WTC11 (cell line): ENCODE data around the gene OCA2. TPM values are rescaled to one million over a fixed set of nuclear protein-coding genes. Genes with fewer than 3 reads are reported as not detected.

Source experiments
- ATAC-seq: fragments of 200-7000 bp; cut with Tn5 transposase; 2 replicates; pipeline ENCODE4 v1.10.0; 2021; ENCODE audit warnings: mild to moderate bottlenecking, moderate library complexity
- CTCF ChIA-PET: fragments of 300-600 bp; sonication (Branson Sonifier 250); formaldehyde crosslinking; loops from one replicate; lab custom pipeline; 2021; ENCODE audit warnings: antibody characterized with exemption; lab: Charles Lee
- POLR2A ChIA-PET: fragments of 350-600 bp; sonication (Branson Sonifier 250); formaldehyde crosslinking; loops from one replicate; lab custom pipeline; 2021; ENCODE audit warnings: antibody characterized with exemption; lab: Charles Lee
- DNase-seq: peaks from one replicate; pipeline ENCODE4 v3.0.0; 2021; ENCODE audit warnings: low spot score
- H3K27ac Mint-ChIP-seq: 2 replicates; pipeline ENCODE4 v1.8.0; 2021; ENCODE audit warnings: mixed read lengths
- H3K27me3 Mint-ChIP-seq: 2 replicates; pipeline ENCODE4 v1.8.0; 2021; ENCODE audit warnings: low read depth, mild to moderate bottlenecking, moderate library complexity, mixed read lengths
- H3K36me3 Mint-ChIP-seq: 2 replicates; pipeline ENCODE4 v1.8.0; 2021; ENCODE audit warnings: mixed read lengths
- H3K4me1 Mint-ChIP-seq: 2 replicates; pipeline ENCODE4 v1.8.0; 2022; ENCODE audit warnings: mixed read lengths
- H3K4me3 Mint-ChIP-seq: 2 replicates; pipeline ENCODE4 v1.8.0; 2021; ENCODE audit warnings: mild to moderate bottlenecking, moderate library complexity, mixed read lengths
- H3K9me3 Mint-ChIP-seq: 2 replicates; pipeline ENCODE4 v1.8.0; 2021; ENCODE audit warnings: mixed read lengths
- ATF1 ChIP-seq: sonication (generic); formaldehyde crosslinking; IDR thresholded peaks from 2 replicates; pipeline ENCODE4 v1.8.1; 2023; ENCODE audit warnings: mild to moderate bottlenecking, moderate library complexity, missing genetic modification reagents
- EMX1 ChIP-seq: fragments of 250-450 bp; sonication (Bioruptor Pico); IDR thresholded peaks from 2 replicates; pipeline ENCODE4 v1.8.0; 2021; ENCODE audit warnings: mild to moderate bottlenecking
- GRHL2 ChIP-seq: fragments of 250-450 bp; sonication (Bioruptor Pico); IDR thresholded peaks from 2 replicates; pipeline ENCODE4 v1.8.0; 2022; ENCODE audit warnings: mild to moderate bottlenecking, moderate library complexity; ENCODE audit not compliant: insufficient replicate concordance, severe bottlenecking
- HMGA2 ChIP-seq: fragments of 250-450 bp; sonication (Bioruptor Pico); IDR thresholded peaks from 2 replicates; pipeline ENCODE4 v1.4.0; 2021; ENCODE audit warnings: mild to moderate bottlenecking, moderate library complexity
- NFE2L1 ChIP-seq: sonication (generic); formaldehyde crosslinking; IDR thresholded peaks from 2 replicates; pipeline ENCODE4 v1.8.1; 2023; ENCODE audit warnings: missing genetic modification reagents
- NFYB ChIP-seq: sonication (generic); formaldehyde crosslinking; conservative IDR thresholded peaks from 2 replicates; pipeline ENCODE4 v1.8.0; 2022; ENCODE audit warnings: low read depth, missing genetic modification reagents
- RELA ChIP-seq: sonication (generic); formaldehyde crosslinking; IDR thresholded peaks from 2 replicates; pipeline ENCODE4 v1.8.1; 2022; ENCODE audit warnings: missing genetic modification reagents, mild to moderate bottlenecking, borderline replicate concordance
- SMAD3 ChIP-seq: sonication (generic); formaldehyde crosslinking; IDR thresholded peaks from 2 replicates; pipeline ENCODE4 v1.8.0; 2022; ENCODE audit warnings: missing genetic modification reagents, mild to moderate bottlenecking, borderline replicate concordance
- SMAD4 ChIP-seq: sonication (generic); formaldehyde crosslinking; IDR thresholded peaks from 2 replicates; pipeline ENCODE4 v1.8.0; 2022; ENCODE audit warnings: mild to moderate bottlenecking, missing genetic modification reagents
- TEAD1 ChIP-seq: sonication (generic); formaldehyde crosslinking; IDR thresholded peaks from 2 replicates; pipeline ENCODE4 v1.8.0; 2022; ENCODE audit warnings: mild to moderate bottlenecking, missing genetic modification reagents
- ZNF138 ChIP-seq: sonication (generic); formaldehyde crosslinking; conservative IDR thresholded peaks from 2 replicates; pipeline ENCODE4 v1.8.1; 2022; ENCODE audit warnings: mild to moderate bottlenecking, moderate library complexity, missing genetic modification reagents
- ZNF416 ChIP-seq: fragments of 250-450 bp; sonication (Bioruptor Pico); IDR thresholded peaks from 2 replicates; pipeline ENCODE4 v1.9.0; 2021; ENCODE audit warnings: mild to moderate bottlenecking, inconsistent platforms
- total RNA-seq: library from RNA; stranded (reverse); gene quantifications from 3 replicates; pipeline ENCODE4 v1.2.3, GENCODE V29; 2021
- TF ChIP-seq, protein P1 (sequence below): sonication (generic); formaldehyde crosslinking; IDR thresholded peaks from 2 replicates; pipeline ENCODE4 v1.8.1; 2023; ENCODE audit warnings: mild to moderate bottlenecking, missing genetic modification reagents, moderate library complexity
- TF ChIP-seq, protein P2 (sequence below): sonication (generic); formaldehyde crosslinking; IDR thresholded peaks from 2 replicates; pipeline ENCODE4 v1.8.0; 2022; ENCODE audit warnings: mild to moderate bottlenecking, missing genetic modification reagents
- TF ChIP-seq, protein P3 (sequence below): fragments of 250-450 bp; sonication (Bioruptor Pico); IDR thresholded peaks from 2 replicates; pipeline ENCODE4 v1.9.0; 2021; ENCODE audit warnings: mild to moderate bottlenecking
- TF ChIP-seq, protein P4 (sequence below): sonication (generic); formaldehyde crosslinking; conservative IDR thresholded peaks from 2 replicates; pipeline ENCODE4 v1.8.1; 2023; ENCODE audit warnings: mild to moderate bottlenecking, low read depth, missing genetic modification reagents, moderate library complexity
- TF ChIP-seq, protein P5 (sequence below): fragments of 250-450 bp; sonication (Bioruptor Pico); IDR thresholded peaks from 2 replicates; pipeline ENCODE4 v2.1.2; 2022; ENCODE audit warnings: mild to moderate bottlenecking, moderate library complexity
- TF ChIP-seq, protein P6 (sequence below): sonication (generic); formaldehyde crosslinking; IDR thresholded peaks from 2 replicates; pipeline ENCODE4 v1.8.1; 2023; ENCODE audit warnings: mild to moderate bottlenecking, missing genetic modification reagents
- TF ChIP-seq, protein P7 (sequence below): sonication (generic); formaldehyde crosslinking; IDR thresholded peaks from 2 replicates; pipeline ENCODE4 v1.8.0; 2022; ENCODE audit warnings: mild to moderate bottlenecking, missing genetic modification reagents
- TF ChIP-seq, protein P8 (sequence below): sonication (generic); formaldehyde crosslinking; IDR thresholded peaks from 2 replicates; pipeline ENCODE4 v1.8.1; 2022; ENCODE audit warnings: missing genetic modification reagents, borderline replicate concordance
- TF ChIP-seq, protein P9 (sequence below): sonication (generic); formaldehyde crosslinking; IDR thresholded peaks from 2 replicates; pipeline ENCODE4 v1.8.1; 2022; ENCODE audit warnings: mild to moderate bottlenecking, missing genetic modification reagents, moderate library complexity, borderline replicate concordance

Gene OCA2
- total RNA-seq, 1 experiment from 2014 or later = 0.39 TPM

DNA sequence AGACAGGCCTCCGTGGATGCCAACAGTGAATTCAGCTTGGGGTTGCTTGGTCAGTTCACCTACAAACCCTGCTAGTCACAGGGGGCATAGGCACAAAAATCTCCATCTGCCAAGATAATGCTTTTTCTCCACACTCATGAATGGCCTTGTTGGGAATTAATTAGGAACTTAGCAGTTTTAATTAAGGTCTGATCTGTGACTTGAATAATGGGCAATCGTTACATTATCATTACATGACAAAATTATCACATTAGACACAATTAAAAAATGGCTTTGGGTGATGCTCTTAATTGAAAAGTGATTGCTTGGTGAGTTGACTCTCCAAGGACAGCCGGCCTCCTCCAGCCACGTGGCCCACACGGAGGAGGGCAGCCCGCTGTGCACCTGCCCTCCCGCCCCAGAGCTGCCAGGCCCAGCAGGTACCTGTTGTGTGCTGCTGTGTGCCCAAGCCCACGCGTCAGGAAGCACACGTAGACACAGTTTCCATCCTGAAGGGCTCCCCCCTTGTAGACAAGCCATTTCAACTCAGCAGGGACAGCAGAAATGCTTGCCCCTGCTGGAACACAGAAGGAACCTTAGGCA lies 274.2 kb downstream of the OCA2 start (continued):
- TF ChIP-seq, protein P1, sequence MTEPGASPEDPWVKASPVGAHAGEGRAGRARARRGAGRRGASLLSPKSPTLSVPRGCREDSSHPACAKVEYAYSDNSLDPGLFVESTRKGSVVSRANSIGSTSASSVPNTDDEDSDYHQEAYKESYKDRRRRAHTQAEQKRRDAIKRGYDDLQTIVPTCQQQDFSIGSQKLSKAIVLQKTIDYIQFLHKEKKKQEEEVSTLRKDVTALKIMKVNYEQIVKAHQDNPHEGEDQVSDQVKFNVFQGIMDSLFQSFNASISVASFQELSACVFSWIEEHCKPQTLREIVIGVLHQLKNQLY = no peak
- TF ChIP-seq SMAD4 (CRISPR knock-in tag) = no peak
- TF ChIP-seq NFE2L1 = no peak
- TF ChIP-seq, protein P2, sequence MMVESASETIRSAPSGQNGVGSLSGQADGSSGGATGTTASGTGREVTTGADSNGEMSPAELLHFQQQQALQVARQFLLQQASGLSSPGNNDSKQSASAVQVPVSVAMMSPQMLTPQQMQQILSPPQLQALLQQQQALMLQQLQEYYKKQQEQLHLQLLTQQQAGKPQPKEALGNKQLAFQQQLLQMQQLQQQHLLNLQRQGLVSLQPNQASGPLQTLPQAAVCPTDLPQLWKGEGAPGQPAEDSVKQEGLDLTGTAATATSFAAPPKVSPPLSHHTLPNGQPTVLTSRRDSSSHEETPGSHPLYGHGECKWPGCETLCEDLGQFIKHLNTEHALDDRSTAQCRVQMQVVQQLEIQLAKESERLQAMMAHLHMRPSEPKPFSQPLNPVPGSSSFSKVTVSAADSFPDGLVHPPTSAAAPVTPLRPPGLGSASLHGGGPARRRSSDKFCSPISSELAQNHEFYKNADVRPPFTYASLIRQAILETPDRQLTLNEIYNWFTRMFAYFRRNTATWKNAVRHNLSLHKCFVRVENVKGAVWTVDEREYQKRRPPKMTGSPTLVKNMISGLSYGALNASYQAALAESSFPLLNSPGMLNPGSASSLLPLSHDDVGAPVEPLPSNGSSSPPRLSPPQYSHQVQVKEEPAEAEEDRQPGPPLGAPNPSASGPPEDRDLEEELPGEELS = no peak

DNA sequence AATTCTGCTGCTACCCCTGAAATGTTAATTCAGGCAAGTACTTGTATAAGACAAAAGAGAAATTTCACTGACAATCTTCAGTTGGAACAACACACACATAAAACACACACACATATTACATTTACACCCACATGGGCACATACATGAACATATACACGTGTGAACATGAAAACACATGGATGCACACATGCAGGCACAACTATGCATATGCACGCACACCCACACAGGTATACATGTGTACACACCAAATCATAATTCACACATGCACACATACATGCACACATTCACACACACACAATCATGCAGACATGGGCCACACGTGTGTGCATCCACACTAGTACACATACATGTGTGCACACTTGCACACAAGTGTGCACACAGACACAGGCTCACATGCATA lies 277.8 kb downstream of the OCA2 start:
- POLR2A ChIA-PET = no interaction called here
- Mint-ChIP-seq H3K4me3 (no peak overlapping the region), H3K36me3 (peaks cover 9% of the 10 kb centered on the region), H3K27ac (no peak overlapping the region), H3K4me1 (no peaks in the 10 kb centered on the region), H3K9me3 (peaks cover 16% of the 10 kb centered on the region), H3K27me3 (no peaks in the 10 kb centered on the region)
- CTCF ChIA-PET = no interaction called here
- TF ChIP-seq, protein P3, sequence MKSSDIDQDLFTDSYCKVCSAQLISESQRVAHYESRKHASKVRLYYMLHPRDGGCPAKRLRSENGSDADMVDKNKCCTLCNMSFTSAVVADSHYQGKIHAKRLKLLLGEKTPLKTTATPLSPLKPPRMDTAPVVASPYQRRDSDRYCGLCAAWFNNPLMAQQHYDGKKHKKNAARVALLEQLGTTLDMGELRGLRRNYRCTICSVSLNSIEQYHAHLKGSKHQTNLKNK (CRISPR knock-in tag) = no peak
- no peak for TF ChIP-seq GRHL2 (CRISPR knock-in tag)
- no peak for TF ChIP-seq ATF1 (CRISPR knock-in tag)
- TF ChIP-seq TEAD1 = no peak
- no peak for TF ChIP-seq ZNF416 (CRISPR knock-in tag)
- TF ChIP-seq, protein P4, sequence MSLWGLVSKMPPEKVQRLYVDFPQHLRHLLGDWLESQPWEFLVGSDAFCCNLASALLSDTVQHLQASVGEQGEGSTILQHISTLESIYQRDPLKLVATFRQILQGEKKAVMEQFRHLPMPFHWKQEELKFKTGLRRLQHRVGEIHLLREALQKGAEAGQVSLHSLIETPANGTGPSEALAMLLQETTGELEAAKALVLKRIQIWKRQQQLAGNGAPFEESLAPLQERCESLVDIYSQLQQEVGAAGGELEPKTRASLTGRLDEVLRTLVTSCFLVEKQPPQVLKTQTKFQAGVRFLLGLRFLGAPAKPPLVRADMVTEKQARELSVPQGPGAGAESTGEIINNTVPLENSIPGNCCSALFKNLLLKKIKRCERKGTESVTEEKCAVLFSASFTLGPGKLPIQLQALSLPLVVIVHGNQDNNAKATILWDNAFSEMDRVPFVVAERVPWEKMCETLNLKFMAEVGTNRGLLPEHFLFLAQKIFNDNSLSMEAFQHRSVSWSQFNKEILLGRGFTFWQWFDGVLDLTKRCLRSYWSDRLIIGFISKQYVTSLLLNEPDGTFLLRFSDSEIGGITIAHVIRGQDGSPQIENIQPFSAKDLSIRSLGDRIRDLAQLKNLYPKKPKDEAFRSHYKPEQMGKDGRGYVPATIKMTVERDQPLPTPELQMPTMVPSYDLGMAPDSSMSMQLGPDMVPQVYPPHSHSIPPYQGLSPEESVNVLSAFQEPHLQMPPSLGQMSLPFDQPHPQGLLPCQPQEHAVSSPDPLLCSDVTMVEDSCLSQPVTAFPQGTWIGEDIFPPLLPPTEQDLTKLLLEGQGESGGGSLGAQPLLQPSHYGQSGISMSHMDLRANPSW (CRISPR knock-in tag) = no peak
- TF ChIP-seq, protein P5, sequence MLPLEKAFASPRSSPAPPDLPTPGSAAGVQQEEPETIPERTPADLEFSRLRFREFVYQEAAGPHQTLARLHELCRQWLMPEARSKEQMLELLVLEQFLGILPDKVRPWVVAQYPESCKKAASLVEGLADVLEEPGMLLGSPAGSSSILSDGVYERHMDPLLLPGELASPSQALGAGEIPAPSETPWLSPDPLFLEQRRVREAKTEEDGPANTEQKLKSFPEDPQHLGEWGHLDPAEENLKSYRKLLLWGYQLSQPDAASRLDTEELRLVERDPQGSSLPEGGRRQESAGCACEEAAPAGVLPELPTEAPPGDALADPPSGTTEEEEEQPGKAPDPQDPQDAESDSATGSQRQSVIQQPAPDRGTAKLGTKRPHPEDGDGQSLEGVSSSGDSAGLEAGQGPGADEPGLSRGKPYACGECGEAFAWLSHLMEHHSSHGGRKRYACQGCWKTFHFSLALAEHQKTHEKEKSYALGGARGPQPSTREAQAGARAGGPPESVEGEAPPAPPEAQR (CRISPR knock-in tag) = no peak
- no peak for DNase-seq
- no peak for ATAC-seq

DNA sequence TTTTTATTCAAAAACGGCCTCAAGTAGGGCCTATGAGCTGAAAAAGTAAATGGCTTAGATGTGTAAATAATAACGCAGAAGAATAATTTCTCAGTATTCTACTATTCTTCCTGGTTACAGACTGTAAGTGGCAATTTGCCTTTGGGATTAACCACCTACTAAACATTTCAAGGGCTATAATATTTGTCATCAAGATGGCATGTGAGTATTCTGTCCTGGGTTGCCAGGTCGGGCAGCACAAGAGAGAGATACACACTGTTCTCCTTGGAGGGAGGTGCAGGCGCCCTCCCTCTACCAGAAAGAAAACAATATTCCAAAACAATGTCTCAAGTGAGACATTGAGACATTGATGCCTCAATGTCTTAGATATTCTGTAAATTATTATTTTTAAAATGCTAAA lies 278.4 kb downstream of the OCA2 start:
- H3K27me3 Mint-ChIP-seq = no peaks in the 10 kb centered on the region
- H3K9me3 Mint-ChIP-seq = peaks cover 16% of the 10 kb centered on the region
- ATAC-seq (no peak), DNase-seq (no peak)
- no peak overlapping the region for H3K4me3 Mint-ChIP-seq
- TF ChIP-seq, protein P6, sequence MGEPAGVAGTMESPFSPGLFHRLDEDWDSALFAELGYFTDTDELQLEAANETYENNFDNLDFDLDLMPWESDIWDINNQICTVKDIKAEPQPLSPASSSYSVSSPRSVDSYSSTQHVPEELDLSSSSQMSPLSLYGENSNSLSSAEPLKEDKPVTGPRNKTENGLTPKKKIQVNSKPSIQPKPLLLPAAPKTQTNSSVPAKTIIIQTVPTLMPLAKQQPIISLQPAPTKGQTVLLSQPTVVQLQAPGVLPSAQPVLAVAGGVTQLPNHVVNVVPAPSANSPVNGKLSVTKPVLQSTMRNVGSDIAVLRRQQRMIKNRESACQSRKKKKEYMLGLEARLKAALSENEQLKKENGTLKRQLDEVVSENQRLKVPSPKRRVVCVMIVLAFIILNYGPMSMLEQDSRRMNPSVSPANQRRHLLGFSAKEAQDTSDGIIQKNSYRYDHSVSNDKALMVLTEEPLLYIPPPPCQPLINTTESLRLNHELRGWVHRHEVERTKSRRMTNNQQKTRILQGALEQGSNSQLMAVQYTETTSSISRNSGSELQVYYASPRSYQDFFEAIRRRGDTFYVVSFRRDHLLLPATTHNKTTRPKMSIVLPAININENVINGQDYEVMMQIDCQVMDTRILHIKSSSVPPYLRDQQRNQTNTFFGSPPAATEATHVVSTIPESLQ (CRISPR knock-in tag) = no peak
- TF ChIP-seq, protein P7, sequence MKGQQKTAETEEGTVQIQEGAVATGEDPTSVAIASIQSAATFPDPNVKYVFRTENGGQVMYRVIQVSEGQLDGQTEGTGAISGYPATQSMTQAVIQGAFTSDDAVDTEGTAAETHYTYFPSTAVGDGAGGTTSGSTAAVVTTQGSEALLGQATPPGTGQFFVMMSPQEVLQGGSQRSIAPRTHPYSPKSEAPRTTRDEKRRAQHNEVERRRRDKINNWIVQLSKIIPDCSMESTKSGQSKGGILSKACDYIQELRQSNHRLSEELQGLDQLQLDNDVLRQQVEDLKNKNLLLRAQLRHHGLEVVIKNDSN = no peak
- TF ChIP-seq RELA (CRISPR knock-in tag) (no peak), SMAD3 (CRISPR knock-in tag) (no peak), NFYB (CRISPR knock-in tag) (no peak), ZNF138 (CRISPR knock-in tag) (no peak), EMX1 (no peak), HMGA2 (CRISPR knock-in tag) (no peak)
- TF ChIP-seq, protein P8, sequence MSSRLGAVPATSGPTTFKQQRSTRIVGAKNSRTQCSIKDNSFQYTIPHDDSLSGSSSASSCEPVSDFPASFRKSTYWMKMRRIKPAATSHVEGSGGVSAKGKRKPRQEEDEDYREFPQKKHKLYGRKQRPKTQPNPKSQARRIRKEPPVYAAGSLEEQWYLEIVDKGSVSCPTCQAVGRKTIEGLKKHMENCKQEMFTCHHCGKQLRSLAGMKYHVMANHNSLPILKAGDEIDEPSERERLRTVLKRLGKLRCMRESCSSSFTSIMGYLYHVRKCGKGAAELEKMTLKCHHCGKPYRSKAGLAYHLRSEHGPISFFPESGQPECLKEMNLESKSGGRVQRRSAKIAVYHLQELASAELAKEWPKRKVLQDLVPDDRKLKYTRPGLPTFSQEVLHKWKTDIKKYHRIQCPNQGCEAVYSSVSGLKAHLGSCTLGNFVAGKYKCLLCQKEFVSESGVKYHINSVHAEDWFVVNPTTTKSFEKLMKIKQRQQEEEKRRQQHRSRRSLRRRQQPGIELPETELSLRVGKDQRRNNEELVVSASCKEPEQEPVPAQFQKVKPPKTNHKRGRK (CRISPR knock-in tag) = no peak
- TF ChIP-seq, protein P9, sequence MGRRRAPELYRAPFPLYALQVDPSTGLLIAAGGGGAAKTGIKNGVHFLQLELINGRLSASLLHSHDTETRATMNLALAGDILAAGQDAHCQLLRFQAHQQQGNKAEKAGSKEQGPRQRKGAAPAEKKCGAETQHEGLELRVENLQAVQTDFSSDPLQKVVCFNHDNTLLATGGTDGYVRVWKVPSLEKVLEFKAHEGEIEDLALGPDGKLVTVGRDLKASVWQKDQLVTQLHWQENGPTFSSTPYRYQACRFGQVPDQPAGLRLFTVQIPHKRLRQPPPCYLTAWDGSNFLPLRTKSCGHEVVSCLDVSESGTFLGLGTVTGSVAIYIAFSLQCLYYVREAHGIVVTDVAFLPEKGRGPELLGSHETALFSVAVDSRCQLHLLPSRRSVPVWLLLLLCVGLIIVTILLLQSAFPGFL (CRISPR knock-in tag) = no peak
- no peaks in the 10 kb centered on the region for H3K4me1 Mint-ChIP-seq
- CTCF ChIA-PET = no interaction called here
- no peak overlapping the region for H3K27ac Mint-ChIP-seq
- POLR2A ChIA-PET = no interaction called here
- H3K36me3 Mint-ChIP-seq = peaks cover 9% of the 10 kb centered on the region
